Right cardiac atrium (tissue), 5 donors: ENCODE results near the gene FCGBP. TPM values are rescaled to one million over a fixed set of nuclear protein-coding genes. Genes with fewer than 3 reads are reported as not detected.
"Not testable (repeated sequence)": the region's sequence is repeated elsewhere in the genome, so short reads cannot be mapped to it uniquely, and the experiment has no call there.

ENCODE experiments used
- ATAC-seq, 2 donors: fragments of 200-7000 bp; cut with Tn5 transposase; one replicate each; pipeline versions ENCODE4 v1.8.0 to v1.9.1; 2020; ENCODE audit warnings: moderate library complexity in 2 of 2, mild to moderate bottlenecking in 1 of 2
- DNase-seq, 3 donors: peaks; one replicate each; pipeline ENCODE4 v3.0.0-alpha.2; 2020
- H3K27ac ChIP-seq: one replicate; pipeline ENCODE4 v1.5.1; 2013; ENCODE audit warnings: mild to moderate bottlenecking, low read length, control low read depth, moderate library complexity
- H3K27me3 ChIP-seq: one replicate; pipeline ENCODE4 v1.6.1; 2013; ENCODE audit not compliant: control insufficient read depth, insufficient read depth
- H3K4me1 ChIP-seq: one replicate; pipeline ENCODE4 v1.6.1; 2013; ENCODE audit warnings: low read length; ENCODE audit not compliant: control insufficient read depth, insufficient read depth
- H3K4me3 ChIP-seq: one replicate; pipeline ENCODE4 v1.5.1; 2013; ENCODE audit warnings: low read length, control low read depth
- H3K9me3 ChIP-seq: one replicate; pipeline ENCODE4 v1.6.1; 2013; ENCODE audit warnings: low read length; ENCODE audit not compliant: control insufficient read depth
- WGBS: extraction: QIAGEN DNeasy Blood & Tissue Kit; methylation state at CpG from one replicate; pipeline ENCODE4 v1.1.7; 2013; 5-methylcytosine and 5-hydroxymethylcytosine counted together
- intact Hi-C, 4 donors: fragments of 100-400 bp; cut with DNase I; formaldehyde crosslinking; loops; one replicate each; pipeline versions ENCODE4 v1.11.0 to v1.14.0; 2022 to 2023
- polyA plus RNA-seq: library from polyadenylated mRNA; stranded (reverse); fragments of 200-250 nt; gene quantifications from one replicate; pipeline ENCODE4 v1.2.3, GENCODE V29; 2013
- total RNA-seq, 4 donors: library from RNA; stranded (reverse); fragmentation: NEBNext Ultra II Directional; extraction: Animal tissue kit (Norgen Biotek cat#: 25700); gene quantifications; one replicate each; pipeline ENCODE4 v1.2.1, GENCODE V29; 2021
- donor health status: healthy with polysubstance abuse.
- donor health status: DM: no; HTN: yes; CAD: no.
- donor health status: DM: no; HTN: no; CAD: no.
- donor health status: DM: no; HTN: yes; CAD: no; lungs with severe emphysema.
- donor health status: DM: yes; HTN: yes; CAD: no.

FCGBP gene
- total and polyA plus RNA-seq, 5 donors = 2.1 to 112 (median 11.9) TPM

DNA sequence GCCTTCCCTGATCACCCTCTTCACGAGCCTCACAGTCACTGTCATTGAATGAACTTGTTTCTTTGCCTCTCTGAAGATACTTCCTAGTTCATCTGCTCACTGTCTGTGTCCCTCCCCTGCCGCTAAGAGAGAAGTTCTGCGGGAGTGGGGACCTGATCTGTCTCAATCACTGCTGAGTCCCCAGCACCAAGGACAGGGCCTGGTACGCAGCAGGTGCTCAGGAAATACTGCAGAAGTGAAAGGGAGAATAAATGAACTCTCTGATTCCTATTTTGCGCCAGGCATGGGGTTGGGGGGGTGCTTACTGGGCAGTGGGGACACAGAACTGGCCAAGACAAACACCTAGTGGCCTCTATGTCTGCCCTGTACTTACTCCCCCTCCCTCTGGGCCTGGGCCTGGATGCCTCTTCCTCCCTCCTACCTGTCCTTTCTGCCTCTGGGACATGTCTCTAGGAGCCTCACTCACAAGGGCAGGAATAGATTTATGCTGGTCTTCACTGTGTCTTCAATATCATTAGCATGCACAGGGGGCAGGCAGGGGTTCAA lies 17.5 kb downstream of the FCGBP start:
- DNase-seq (no peak), ATAC-seq (no peak)
- Histone ChIP-seq H3K27ac (no peak overlapping the region), H3K4me1 (no peaks in the 10 kb centered on the region), H3K9me3 (no peaks in the 10 kb centered on the region), H3K4me3 (no peak overlapping the region), H3K27me3 (no peaks in the 10 kb centered on the region)
- intact Hi-C loops = no loop called here
- whole genome bisulfite sequencing = 56% methylated on average over 5 of the region's 5 CpGs

DNA sequence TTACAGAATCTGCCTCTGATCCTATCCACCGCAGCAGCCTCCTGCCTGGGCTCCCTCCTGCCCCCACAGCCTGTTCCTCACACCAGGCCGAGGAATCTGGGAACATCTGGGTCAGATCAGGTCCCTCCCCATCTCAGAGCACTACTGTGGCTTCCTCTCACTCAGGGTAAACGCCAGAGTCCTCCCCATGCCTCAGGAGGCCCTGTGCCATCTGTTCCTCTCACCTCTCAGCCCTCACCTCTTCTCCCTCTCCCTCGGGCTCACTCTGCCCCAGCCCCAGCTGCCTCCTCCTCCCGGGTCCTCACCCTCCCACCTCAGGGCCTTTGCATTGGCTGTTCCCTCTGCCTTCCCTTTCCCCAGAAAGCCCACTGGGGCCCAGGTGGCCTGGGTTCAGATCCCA lies 18.2 kb downstream of the FCGBP start:
- H3K4me3 ChIP-seq = no peak overlapping the region
- H3K4me1 ChIP-seq = no peaks in the 10 kb centered on the region
- DNase-seq = no peak
- intact Hi-C loops = no loop called here
- ATAC-seq = no peak
- H3K27me3 ChIP-seq = no peaks in the 10 kb centered on the region
- H3K27ac ChIP-seq = no peak overlapping the region
- no peaks in the 10 kb centered on the region for H3K9me3 ChIP-seq
- WGBS = 64% methylated on average over 5 of the region's 5 CpGs

DNA sequence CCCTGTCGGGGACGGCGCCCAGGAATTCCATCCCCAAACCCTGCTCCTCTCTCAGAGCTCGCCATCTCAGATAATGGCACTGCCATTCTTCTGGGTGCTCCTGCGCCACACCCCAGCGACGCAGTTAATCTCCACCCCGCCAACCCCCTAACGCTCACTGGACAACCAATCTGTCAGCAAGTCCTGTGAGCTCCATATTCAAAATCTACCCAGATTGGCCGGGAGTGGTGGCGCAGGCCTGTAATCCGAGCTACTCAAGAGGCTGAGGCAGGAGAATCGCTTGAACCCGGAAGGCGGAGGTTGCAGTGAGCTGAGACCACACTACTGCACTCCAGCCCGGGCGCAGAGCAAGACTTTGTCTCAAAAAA lies 18.6 kb downstream of the FCGBP start:
- no peak for DNase-seq
- Histone ChIP-seq H3K9me3 (no peaks in the 10 kb centered on the region), H3K4me1 (no peaks in the 10 kb centered on the region), H3K27me3 (no peaks in the 10 kb centered on the region), H3K4me3 (no peak overlapping the region), H3K27ac (no peak overlapping the region)
- WGBS = 77% methylated on average over 17 of the region's 17 CpGs
- ATAC-seq = no peak
- intact Hi-C loops = no loop called here

DNA sequence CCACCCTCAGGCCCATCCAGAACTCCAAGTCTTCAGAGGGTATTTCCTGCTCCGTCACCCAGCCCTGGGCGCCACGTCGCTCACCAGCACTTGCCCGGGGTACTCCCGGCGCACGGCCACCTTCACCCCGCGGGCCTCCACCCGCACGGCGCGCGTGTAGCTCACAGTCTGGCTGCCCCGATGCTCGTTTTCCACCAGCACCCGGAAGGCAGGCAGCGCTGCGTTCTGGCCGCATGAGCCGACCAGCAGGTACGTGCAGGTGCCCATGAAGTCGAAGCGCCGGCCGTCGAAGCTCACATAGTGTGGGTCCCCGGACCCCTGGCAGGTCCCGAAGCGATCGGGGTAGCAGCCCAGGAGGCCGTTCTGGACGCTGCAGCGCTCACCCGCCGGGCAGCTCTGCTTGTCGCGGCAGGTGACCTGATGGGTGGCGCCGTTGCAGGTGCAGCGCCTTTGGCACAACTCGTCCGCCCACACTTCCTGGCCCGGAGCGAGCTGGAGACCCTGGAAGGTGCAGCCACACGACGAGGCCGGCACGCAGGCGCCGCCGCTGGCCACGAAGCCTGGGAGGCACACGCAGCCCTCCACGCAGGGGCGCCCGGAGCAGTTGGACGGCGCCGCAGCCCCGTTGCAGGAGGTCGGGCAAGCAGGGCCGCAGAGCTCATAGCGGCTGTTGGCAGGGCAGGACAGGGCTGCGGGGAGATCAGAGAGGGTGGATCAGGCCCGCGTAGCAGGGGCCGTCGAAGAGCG lies 19.2 kb downstream of the FCGBP start:
- H3K4me1 ChIP-seq = no peaks in the 10 kb centered on the region
- intact Hi-C loops = no loop called here

DNA sequence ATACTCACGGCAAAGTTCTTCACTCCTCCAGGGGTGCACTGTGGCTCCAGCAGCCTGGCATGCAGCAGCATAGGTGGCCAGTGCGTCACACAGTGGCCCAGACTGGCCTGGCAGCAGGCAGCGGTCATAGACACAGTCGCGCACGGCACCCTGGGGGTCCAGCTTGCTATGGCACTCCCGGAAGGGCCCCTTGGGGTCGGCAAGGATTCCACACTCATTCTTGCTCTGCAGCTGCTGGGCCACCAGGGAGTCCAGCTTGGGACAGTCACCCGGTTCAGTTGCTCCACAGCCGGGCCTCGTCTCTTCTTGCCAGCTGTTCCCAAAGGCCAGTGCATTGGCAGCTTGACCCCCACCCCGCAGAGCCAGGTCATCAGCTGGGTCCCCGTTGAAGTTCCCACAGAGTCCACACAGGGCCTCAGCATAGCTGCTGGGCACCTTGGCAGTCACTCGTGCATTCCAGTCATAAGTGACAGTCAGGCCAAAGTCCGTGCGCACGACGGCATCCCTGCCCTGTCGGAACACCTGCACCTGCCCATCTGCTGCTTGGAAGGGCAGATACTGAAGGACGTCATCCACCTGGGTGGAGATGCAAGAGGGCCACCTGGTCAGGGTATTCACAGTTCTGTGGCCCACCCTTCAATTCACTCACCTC lies 20.6 kb downstream of the FCGBP start:
- ATAC-seq = no peak
- WGBS = 84% methylated on average over 20 of the region's 20 CpGs
- intact Hi-C loops = no loop called here
- no peaks in the 10 kb centered on the region for H3K27me3 ChIP-seq
- H3K4me1 ChIP-seq = no peaks in the 10 kb centered on the region
- no peak for DNase-seq
- no peaks in the 10 kb centered on the region for H3K9me3 ChIP-seq
- H3K27ac ChIP-seq = no peak overlapping the region
- H3K4me3 ChIP-seq = no peak overlapping the region

More for the DNA sequence above, 19.2 kb downstream of the FCGBP start:
- H3K4me3 ChIP-seq = no peak overlapping the region
- no peak for ATAC-seq
- no peaks in the 10 kb centered on the region for H3K9me3 ChIP-seq
- no peak for DNase-seq
- WGBS = 39% methylated on average over 71 of the region's 71 CpGs
- H3K27me3 ChIP-seq = no peaks in the 10 kb centered on the region
- H3K27ac ChIP-seq = no peak overlapping the region

DNA sequence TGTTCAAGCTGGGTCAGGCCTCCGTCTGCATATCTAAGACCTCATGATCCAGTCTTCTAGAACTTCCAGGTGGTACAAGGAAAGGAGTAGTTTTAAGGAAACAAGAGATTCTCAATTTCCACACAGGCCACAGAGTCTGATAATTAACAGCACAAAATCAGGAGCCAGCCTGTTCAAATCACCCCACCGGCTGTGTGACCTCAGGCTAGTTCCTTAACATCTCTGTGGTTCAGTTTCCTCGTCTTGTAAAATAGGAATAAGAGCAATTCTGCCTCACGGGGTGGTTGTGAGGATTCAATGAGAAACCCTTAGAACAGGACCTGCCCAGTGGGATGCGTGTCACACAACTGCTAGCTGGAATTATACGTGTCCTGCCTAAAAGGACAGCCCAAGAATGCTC lies 25.6 kb downstream of the FCGBP start:
- ATAC-seq (no peak), DNase-seq (no peak)
- Histone ChIP-seq H3K27me3 (no peaks in the 10 kb centered on the region), H3K9me3 (no peaks in the 10 kb centered on the region), H3K4me3 (no peak overlapping the region), H3K27ac (no peak overlapping the region), H3K4me1 (no peaks in the 10 kb centered on the region)
- WGBS = 73% methylated on average over 6 of the region's 6 CpGs
- intact Hi-C loops = no loop called here

DNA sequence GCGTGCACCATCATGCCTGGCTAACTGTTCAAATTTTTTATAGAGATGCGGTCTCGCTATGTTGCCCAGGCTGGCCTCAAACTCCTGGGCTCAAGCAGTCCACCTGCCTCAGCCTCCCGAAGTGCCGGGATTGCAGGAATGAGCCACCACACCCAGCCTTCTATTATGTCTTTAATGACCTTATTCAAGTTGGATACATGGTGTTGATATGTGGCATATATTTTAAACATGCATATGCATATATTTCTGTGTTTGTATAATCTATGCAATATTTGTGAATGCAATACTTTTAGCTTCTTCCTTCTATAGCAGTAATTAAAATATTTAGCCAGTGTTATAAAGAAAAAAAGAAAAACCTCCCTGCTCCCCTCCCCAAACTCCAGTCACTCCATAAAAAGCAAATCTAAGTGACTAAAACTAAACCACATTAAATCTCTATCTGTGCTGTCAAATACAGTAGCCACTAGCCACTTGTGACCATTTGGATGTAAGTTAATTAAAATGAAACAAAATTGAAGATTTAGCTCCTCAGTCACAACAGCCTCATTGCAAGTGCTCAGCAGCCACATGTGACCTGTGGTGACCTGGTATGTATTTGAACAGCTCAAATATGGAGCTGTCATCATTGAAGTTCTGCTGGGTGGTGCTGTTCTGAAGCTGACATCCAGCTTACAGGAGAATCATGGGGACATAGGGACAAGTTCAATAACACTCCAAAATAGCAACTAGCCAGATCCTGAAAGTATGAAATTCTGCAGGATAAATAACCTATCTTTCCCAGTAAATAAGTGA lies 27.4 kb downstream of the FCGBP start:
- no peaks in the 10 kb centered on the region for H3K27me3 ChIP-seq
- DNase-seq (no peak), ATAC-seq (no peak)
- WGBS = 92% methylated on average over 5 of the region's 5 CpGs
- no peaks in the 10 kb centered on the region for H3K9me3 ChIP-seq
- intact Hi-C loops = no loop called here
- no peak overlapping the region for H3K4me3 ChIP-seq
- no peak overlapping the region for H3K27ac ChIP-seq
- no peaks in the 10 kb centered on the region for H3K4me1 ChIP-seq

DNA sequence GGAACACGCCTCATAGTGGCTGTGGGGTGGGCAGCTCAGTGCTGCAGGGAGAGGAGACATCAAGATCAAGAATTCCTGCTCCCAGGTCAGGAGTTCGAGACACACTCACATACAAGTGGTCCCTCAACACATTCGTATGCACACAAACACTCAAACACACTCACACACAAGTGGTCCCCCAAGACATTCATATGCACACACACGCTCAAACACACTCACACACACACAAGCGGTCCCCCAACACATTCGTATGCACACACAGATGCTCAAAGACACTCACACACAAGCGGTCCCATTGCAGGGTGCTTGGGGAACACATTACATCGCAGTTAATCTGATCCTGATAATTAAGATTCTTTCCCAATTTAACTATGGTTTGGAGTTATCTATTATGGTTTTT lies 28.2 kb downstream of the FCGBP start:
- no peaks in the 10 kb centered on the region for H3K9me3 ChIP-seq
- H3K27me3 ChIP-seq = no peaks in the 10 kb centered on the region
- intact Hi-C loops = no loop called here
- ATAC-seq (no peak), DNase-seq (no peak)
- no peak overlapping the region for H3K27ac ChIP-seq
- no peak overlapping the region for H3K4me3 ChIP-seq
- 90% methylated on average over 8 of the region's 8 CpGs for WGBS
- no peaks in the 10 kb centered on the region for H3K4me1 ChIP-seq

DNA sequence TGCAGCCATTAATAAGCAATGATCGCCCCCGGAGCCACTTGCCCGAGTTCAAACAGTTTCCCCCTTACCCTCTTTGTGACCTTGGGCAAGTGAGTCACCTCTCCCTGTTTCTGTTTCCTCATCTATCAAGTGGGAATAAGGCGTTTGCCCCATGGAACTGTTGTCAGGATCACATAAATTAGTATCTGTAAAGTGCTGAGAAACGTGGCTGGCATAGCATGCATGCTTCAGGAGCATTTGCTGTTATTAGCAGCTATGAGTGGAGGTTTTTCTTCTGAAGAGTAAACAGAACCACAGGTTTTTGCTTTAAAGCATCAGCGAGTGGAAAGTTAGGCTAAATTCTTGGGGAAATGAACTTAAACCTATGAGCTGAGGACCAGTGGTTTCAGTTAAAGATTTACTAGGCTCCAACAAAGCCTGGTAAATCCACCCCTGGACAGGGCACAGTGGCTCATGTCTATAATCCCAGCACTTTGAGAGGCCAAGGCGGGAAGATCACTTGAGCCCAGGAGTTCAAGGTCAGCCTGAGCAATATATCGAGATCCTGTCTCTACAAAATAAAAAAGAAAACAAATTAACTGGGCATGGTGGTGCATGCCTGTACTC lies 30.8 kb downstream of the FCGBP start:
- 24% methylated on average over 3 of the region's 8 CpGs for WGBS
- H3K9me3 ChIP-seq, intact Hi-C loops, ATAC-seq, H3K4me1 ChIP-seq, H3K27ac ChIP-seq, DNase-seq, H3K4me3 ChIP-seq, H3K27me3 ChIP-seq: not testable (repeated sequence)

DNA sequence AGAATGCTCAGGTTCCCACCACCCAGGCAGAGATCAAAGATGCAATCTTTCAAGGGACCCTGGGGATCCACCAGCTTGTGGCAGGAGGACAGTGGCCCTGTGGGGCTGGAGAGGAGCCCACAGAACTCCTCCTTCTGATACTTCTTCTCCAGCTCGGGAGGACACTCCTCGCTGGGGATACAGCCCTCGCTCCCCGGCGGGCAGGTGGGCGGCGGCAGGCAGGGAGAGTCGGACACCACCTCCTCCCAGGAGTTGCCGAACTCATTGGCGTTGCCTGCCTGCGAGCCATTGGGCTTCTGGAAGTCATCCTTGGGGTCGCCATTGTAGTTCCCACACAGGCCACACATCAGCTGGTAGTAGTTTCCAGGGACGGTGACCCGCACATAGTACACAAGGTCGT lies 32.1 kb downstream of the FCGBP start:
- H3K27me3 ChIP-seq, H3K27ac ChIP-seq, DNase-seq, H3K4me3 ChIP-seq, intact Hi-C loops, H3K9me3 ChIP-seq, ATAC-seq, H3K4me1 ChIP-seq: not testable (repeated sequence)
- 88% methylated on average over 10 of the region's 15 CpGs for WGBS

DNA sequence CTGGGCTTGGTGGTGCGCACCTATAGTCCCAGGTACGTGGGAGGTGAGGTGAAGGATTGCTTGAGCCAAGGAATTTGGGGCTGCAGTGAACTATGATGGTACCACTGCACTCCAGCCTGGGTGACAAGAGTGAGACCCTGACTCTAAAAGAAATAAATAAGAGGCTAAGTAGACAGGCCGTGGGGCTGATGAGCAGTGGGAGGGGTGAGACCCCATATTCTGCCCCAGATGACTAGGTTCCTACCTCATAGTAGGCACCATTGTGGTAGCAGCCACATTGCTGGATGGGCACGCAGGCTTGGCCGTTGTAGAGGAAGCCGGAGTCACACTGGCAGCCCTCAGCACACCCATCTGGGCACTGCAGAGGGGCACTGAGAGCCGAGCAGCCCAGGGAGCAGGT lies 32.8 kb downstream of the FCGBP start:
- H3K27me3 ChIP-seq, H3K27ac ChIP-seq, H3K4me3 ChIP-seq, H3K4me1 ChIP-seq, ATAC-seq, intact Hi-C loops, H3K9me3 ChIP-seq, DNase-seq: not testable (repeated sequence)
- WGBS = 90% methylated on average over 4 of the region's 7 CpGs
